GM19438 (cell line): ENCODE results near the gene HAUS7.
"Not testable (repeated sequence)": the region's sequence is repeated elsewhere in the genome, so short reads cannot be mapped to it uniquely, and the experiment has no call there.

Experiments used
- ATAC-seq: cut with Tn5 transposase; IDR thresholded peaks from one replicate; pipeline ENCODE4 v1.9.1; 2021; ENCODE audit warnings: low read depth; ENCODE audit not compliant: unreplicated experiment

Gene HAUS7

DNA sequence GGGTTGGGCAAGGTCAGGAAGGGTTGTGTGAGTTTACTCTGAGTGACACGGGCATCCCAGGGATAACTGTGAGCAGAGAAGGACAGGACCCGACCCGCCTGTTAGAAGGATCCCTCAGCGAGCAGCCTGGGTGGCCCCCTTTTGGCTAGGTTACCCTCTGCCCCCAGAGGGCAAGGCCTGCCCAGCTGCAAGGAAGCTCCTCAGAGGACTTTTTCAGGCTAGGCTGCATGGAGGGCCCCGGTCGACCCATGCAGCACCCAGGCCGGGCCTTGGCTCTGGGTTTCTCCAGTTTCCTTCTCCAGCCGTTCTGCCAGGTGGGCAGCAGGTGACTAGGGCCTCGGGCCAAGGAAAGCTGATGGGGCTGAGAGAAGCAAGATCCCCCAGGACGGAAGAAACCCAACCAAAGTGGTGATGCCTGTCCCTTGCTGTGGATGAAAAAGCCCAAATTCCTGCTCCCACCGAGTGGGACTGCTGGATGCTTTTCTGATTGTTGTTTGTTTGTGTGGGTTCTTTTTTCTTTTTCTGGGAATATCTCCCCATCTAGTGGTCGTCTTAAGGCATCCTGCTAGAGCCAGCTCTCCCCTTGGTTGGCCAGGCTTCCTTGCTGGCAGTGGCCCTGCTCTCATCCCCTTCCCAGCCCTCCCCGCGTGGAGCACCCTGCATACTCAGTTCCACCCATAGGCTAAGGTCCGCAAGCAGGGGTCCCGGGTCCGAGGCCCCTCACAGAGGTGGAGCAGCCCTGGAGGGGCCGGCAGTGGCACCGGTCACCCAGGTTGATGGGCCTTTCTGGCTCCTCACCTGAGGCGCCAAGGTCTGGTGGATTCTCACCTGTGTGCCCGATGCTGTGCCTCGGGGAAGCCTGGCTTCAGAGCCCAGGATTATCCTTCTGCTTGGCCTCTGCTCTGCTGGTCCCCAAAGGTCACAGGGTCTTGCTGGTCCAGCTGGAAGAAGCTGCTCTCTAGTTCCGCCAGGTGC, 57.3 kb downstream of the HAUS7 start:
- no peak for ATAC-seq

DNA sequence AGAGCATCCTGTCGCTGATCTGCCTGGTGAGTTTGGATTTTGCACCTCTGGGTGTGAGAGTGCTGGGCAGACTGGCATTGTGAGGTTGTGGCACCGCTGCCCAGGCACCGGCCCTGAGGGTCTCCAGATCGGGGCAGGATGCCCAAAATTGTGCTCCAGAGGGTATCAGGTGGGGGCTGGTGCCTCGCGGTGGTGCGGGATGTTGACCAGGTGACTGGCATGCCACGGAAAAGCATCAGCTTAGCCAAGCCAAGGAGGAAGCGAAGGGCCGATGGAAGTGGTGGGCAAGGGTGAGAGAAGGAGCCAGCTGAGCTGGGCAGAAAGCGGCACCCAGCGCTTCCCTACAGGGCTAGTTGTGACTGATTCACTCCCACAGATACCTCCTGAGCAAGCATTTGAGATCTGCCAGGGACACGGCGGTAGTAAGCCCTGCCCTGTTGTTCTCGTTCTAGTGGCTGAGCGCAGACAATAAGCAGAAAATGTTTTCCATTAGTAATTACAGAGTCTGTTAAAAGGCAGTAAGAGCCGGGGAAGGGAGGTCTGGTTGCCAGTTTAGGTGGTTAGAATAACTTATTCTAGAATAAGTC, 58.3 kb downstream of the HAUS7 start:
- no peak for ATAC-seq

DNA sequence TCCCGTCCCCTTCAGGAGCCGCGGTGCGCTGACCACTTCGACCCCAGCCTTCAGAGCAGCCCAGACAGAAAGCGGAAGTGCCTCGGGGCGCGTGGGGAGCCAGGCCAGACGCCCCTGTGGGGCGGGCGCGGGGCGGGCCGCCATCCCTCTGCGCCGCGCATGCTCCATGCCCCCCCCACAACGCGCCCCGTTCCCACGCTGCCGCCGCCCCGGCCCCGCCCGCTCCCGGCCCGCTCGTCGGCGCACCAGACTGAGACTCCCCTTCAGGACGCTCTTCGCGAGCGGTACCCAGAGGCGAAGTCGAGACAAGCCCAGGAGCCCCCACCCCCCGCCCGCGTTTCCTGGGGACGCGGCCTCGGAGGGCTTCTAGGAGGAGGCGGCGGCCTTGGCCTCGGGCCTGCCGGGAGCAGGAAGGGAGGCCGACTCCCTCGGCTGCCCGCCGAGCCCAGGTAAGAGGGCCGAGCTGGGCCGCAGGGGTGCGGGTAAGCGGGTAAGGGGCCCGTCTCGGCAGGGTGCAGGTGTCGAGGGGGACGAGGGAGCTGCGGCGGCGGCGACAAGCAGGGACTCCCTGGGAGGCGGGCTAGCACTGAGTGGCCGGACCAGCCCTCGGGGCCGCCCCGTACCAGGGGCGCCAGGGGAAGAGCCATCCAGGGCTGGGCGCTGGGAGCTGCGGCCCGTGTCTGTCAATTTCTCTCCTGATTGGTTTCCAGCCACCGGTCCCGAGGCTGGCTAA, 59.0 kb downstream of the HAUS7 start, which contains the start of gene ZFP92:
Gene ZFP92 (plus strand): TSS at position 218 of the 733 bp plus-strand sequence. CDS start 6,851 bp downstream, outside the sequence.
- no peak for ATAC-seq

DNA sequence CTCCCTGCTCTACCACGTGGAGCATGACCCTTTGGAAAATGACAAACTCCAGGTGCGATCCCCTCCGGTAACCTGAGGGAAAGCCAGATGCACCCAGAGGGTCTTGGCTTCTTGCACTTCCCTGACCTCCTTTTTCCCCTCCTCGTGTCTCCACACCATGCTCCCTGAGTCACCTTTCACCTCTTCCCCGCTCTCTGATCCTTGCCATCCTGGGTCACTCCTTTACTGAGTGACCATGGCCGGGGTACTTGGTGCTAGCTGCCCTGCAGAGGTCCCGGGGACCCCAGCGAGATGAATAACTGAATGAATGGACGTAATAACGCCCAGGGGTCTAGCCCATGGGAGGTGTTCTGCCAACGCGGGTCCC, 59.5 kb downstream of the HAUS7 start:
- ATAC-seq = no peak

DNA sequence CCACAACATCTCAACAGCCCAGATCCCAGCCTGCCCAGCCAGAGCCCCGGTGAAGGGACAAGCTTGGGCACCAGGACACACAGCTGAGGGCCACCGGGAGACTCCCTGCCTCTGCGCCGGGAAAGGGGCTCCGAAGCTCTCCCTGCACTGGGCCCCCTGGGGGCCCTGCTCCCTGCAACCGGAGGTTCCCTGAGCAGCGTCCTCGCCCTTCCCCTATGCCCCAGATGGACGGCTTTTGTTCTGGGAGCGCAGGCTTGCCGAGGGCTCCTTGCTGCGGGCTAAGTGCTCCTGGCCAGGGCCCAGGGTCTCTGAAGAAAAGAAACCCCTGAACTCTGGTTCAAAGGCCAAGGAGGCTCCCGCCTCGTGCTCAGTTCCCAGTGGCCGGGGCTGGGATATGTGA, 60.0 kb downstream of the HAUS7 start:
- ATAC-seq = no peak

DNA sequence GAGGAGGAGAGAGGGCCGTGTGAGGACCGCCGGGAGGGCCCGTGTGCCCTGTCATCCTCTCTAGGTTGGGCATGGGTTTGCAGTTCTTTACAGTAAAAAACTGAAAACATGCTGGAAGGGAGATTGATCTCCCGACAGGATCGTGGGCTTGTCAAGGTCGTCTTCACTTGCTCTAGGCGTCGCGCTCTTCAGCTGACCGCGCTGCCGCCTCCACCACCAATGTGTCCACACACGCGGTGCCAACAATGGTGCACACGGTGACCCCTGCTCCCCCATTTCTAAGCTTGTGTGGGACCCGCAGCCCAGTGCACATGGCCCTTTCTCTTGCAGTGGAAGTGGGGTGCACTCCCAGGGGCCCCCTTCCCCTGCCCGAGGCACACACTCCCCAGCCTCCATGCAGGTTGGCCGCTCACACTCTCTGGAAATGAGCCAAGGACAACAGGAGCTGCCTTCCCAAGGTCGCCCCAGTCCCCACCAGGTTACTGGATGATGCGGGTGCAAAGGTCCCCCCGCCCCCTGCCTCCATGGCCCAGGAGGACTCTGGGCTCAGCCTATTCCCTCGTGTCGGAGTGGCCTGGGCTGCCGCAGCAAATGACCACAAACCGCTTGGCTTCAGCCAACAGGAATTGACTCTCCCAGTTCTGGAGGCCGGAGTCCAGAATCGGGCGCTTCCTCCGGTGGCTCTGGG, 60.8 kb downstream of the HAUS7 start:
- no peak for ATAC-seq

DNA sequence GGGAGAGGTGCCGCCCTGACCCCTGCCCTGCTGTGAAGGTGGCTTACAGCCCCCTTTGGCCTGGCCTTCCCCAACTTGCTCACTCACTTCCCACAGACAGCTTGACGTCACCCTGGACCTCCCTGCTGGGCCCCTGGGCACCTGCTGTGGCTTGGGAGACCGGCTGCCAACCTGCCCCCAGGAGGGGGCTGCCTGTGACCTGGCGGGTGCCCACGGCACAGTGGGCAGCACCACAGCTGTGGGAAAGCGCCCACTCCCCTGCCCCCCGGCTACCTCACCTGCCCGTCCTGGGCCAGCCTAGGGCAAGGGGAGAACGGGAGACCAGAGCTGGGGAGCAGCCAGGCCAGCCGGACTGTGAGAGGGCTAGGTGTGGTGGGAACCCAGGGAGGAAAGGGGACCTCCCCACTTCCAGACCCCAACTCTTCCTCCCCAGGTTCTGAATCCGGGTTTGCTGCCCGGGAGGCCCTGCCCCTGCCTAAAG, 61.5 kb downstream of the HAUS7 start:
- no peak for ATAC-seq

DNA sequence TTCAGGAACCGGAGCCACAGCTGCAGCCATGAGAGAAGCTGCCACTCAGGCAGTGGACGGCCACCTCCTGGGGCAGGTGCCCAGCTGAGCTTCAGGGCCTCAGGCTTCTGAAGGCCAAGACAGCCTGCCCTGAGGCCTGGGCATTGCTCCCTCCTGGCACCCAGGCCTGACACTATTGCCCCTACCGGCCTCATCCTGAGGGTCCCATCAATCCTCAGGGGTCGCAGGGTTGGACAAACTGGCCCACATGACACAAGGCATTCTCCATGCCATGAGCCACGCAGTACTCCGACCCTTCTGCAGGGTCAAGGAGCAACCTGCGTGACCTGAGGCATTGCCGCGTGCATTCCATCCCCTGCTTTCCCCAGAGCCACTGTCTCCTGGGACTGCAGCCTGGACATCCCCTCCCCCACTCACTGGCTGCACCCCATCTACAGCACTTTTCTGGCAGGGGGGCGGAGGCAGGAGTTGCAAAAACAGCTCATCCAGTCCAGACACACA, 62.1 kb downstream of the HAUS7 start:
- no peak for ATAC-seq

DNA sequence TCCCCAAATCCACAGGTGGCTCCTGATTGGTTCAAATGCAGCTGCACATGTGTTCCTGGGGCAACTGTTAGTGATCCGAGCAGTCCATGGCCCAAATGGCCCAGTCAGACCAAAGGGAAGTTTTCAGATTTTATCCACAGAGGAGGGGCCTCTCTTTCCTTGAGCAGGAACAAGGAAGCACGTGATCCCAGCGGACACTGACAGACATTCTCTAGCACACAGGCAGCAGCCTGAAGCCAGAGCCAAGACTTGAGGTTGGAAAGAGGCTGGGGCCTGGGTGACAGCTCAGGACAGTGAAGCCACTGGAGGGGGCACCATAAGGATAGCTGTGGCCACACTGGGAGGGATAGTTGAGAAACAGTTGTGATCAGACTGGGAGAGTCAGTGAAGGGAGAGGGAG, 62.6 kb downstream of the HAUS7 start:
- ATAC-seq = no peak

DNA sequence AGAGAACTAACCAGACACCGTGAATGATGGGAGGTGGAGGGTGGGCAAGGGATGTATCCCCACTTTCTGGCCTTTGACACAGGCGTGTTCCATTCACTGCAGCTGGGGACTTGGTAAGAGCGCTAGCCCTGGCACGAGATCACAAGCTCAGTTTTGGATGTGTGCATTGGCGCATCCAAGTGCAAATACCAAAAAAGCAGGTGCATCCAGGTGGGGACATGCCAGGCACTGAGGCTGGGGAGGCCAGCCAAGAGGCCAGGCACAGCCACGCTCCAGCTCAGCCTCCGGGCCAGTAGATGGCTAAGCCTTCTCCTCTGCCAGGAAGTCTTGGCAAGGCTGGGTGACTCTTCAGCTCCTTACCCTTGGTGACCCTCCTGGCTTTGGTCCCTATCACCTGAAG, 63.5 kb downstream of the HAUS7 start:
- ATAC-seq = no peak

DNA sequence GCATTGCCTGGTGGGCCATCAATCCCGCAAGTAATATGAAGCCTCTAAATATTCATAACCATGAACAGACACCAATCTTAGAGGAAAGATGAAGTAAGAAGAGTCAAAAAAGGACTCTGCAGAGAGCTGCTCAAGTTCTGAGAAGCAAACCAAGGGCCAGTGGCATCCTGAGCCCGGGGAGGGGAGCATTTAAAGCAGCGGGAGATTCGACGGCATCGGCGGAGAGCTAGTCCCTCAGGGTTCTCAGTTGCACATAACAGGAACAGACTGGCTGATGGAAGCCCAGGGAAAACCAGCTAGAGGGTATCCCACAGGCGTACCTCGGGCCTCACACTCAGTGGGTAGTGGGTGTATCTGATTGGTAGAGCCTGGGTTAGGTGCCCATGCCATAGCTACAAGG, 64.4 kb downstream of the HAUS7 start:
- ATAC-seq = no peak

DNA sequence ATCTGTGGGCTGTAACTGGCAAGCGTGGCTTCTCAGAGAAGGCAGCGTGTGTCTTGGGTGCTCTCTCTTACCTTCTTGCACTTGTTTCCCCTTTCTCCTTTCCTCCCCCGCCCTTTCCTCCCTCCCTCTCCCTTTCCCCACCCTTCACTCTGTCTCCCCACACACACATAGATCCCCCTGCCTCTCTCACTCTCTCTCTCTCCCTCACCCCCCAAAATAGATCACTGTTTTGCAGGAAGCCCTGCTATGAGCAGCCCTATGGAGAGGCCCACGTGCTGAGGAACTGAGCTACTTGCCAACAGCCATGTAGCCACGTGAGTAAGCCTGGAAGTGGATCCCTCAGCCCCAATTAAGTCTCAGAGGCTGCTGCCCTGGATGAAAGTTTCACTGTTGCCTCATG, 65.0 kb downstream of the HAUS7 start:
- ATAC-seq = no peak

DNA sequence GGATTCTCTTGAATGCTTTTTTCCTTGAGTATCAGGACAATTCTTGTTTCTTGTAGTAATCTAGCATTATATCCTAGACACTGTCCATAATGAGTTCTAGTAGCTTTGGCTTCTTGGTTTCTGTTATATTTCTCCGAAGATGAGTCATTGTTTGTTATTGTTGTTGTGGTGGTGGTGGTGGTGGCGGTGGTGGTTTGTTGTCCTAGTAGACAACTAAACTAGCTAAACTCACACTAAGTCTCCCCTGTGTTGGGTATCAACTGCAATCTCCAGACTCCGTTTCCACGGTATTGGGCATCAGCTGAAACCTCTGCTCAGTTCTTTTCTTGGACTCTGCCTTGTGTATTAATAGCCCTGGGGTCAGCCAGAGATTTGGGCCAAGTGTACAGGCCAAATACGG, 66.0 kb downstream of the HAUS7 start:
- not testable (repeated sequence) for ATAC-seq

DNA sequence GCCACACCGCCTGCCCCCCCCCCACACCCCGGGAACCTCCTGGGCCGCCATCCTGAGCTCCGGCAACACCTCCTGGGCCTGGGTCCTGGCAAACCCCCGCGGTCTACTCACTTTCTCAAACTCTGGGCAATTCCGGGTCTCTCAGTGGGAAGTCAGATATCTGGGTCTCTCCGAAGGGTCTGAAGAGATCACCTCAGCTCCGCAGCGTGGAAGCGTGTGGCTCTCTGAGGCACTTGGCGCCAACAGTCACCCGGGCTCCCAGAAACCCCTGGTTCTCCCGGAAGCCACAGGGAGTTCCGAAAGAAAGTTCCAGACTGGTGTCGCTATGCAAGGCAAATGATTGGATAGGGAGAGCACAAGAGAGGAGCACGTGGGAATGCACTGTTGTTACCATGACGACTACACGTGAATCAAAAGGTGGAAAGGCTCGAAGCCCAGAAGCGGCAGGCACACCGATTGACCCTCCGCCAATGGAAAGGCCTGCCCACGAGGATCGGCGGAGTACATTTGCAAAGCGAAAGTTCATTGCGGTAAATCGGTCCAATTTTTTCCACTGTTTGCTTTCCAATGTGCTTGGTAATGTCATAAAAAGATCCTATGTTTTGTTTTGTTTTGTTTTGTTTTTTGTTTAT, 69.1 kb downstream of the HAUS7 start, which contains the start of gene PNMA6E:
Gene PNMA6E (minus strand): TSS at position 218 of the 632 bp plus-strand sequence. CDS start 2,501 bp downstream, outside the sequence.
- no peak for ATAC-seq

DNA sequence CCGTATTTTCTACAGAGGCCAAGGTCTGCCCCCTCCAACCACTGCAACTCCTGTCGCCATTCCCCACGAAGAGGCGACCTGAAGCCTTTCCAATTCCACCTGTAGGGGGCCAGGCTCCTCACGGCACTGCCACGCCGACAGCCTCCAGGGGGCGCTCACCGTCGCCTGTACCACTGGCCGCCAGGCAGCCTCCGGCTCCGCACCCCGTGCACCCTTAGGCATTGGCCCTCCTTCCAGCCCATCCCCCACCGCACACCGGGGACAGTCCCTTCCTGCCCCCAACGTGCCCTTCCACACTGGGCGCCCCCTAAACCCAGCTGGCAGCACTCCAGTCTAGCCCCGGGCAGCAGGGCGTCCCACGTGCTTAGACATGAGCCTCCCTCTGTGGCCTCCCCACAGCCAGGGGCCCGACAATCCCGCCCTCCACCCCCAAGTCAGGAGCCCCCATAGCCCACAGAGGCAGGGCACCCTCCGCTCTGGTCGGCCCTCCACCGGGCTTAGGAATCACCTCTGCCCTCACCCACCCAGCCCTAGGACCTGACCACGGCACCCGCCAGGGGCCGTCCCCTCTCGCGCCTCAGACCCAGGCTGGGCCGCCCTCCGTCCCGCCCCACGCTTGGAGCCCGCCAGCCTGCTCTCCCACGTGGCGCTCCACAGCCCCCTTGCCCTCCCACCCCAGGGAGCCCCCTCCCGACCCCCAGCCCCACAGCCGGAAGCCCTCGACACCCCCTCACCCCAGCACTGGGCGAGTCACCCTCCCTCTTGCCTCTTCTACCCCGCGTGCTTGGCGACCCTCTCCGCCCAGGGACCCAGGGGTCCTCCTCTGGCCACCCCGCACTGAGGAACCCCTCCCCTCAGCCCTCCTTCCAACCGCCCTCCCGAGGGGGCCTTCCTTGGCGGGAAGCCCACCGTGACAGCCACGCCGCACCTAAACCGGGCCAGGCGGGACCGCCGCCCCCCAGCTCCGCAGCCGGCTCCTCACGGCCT, 69.9 kb downstream of the HAUS7 start:
- ATAC-seq = no peak

DNA sequence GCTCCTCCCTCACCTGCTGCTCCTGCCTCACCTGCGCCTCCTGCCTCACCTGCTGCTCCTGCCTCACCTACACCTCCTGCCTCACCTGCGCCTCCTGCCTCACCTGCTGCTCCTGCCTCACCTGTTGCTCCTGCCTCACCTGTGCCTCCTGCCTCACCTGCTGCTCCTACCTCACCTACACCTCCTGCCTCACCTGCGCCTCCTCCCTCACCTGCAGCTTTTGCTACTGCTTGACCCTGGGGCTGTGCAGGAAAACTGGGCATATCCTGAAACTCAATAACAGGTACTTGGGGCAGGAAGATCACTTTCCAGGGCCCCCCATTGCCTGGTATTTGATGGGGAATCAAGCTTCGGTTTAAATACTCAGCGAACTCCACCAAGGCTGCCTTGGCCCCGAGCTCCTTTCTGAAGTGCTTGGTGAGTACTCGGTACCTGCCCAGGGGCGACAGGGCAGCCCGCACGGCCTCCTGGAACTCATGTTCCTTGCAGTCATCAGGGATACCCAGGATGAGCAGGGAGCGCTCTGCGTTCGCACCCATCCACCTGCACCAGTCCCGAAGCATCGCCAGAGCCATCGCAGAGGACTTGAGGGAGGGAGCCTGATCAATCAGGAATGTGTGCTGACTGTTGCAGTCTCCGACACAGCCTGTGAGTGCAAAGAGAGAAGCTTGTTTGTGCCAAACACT, 72.0 kb downstream of the HAUS7 start:
- ATAC-seq = no peak
